SK-N-SH treated with all-trans-retinoic acid at 6 μM for 48 hours (cell line): ENCODE results near the gene CD86.

ENCODE experiments used
- ARNTL ChIP-seq: fragments of 450-650 bp; formaldehyde crosslinking; IDR thresholded peaks from 2 replicates; pipeline ENCODE4 v1.5.0; 2020; ENCODE audit warnings: low read depth, mild to moderate bottlenecking, moderate library complexity, borderline replicate concordance
- OSR1 ChIP-seq: fragments of 250-450 bp; sonication (Bioruptor Pico); IDR thresholded peaks from 2 replicates; pipeline ENCODE4 v1.8.0; 2022; ENCODE audit warnings: moderate library complexity, mild to moderate bottlenecking, inconsistent platforms
- PATZ1 ChIP-seq: fragments of 250-450 bp; sonication (Bioruptor Pico); IDR thresholded peaks from 2 replicates; pipeline ENCODE4 v1.8.0; 2020; ENCODE audit warnings: mild to moderate bottlenecking, moderate library complexity, borderline replicate concordance
- RARB ChIP-seq: fragments of 250-450 bp; sonication (Bioruptor Pico); IDR thresholded peaks from 2 replicates; pipeline ENCODE4 v1.8.0; 2021; ENCODE audit warnings: mild to moderate bottlenecking, moderate library complexity
- SNAI2 ChIP-seq: fragments of 250-450 bp; sonication (Bioruptor Pico); IDR thresholded peaks from 2 replicates; pipeline ENCODE4 v1.5.0; 2020; ENCODE audit warnings: mild to moderate bottlenecking, moderate library complexity

- TF ChIP-seq ARNTL (CRISPR knock-in tag): no peak
- no peak for TF ChIP-seq OSR1 (CRISPR knock-in tag)
- TF ChIP-seq RARB (CRISPR knock-in tag): no peak
- no peak for TF ChIP-seq SNAI2
- TF ChIP-seq PATZ1: no peak
Observed at GRCh38 chr3:122055215-122055614, at the start of gene CD86.
